KOPT-K1 (cell line): Measurements from ENCODE around the gene UBXN11.
"Not testable (repeated sequence)": the region's sequence is repeated elsewhere in the genome, so short reads cannot be mapped to it uniquely, and the experiment has no call there.

Experiments
- H3K27ac ChIP-seq: fragments of 200-600 bp; sonication (generic); 2 replicates; pipeline ENCODE4 v1.5.1; 2016; ENCODE audit warnings: antibody characterized with exemption, mild to moderate bottlenecking, low read depth, low read length; ENCODE audit not compliant: poor library complexity, severe bottlenecking
- H3K36me3 ChIP-seq: fragments of 200-600 bp; sonication (generic); 2 replicates; pipeline ENCODE4 v1.5.1; 2017; ENCODE audit warnings: antibody characterized with exemption, mild to moderate bottlenecking, low read length, moderate library complexity; ENCODE audit not compliant: insufficient read depth
- H3K9me3 ChIP-seq: fragments of 200-600 bp; sonication (generic); 2 replicates; pipeline ENCODE4 v1.5.1; 2017; ENCODE audit warnings: antibody characterized with exemption, low read length, mild to moderate bottlenecking; ENCODE audit not compliant: insufficient read depth, poor library complexity, severe bottlenecking

UBXN11 gene

DNA sequence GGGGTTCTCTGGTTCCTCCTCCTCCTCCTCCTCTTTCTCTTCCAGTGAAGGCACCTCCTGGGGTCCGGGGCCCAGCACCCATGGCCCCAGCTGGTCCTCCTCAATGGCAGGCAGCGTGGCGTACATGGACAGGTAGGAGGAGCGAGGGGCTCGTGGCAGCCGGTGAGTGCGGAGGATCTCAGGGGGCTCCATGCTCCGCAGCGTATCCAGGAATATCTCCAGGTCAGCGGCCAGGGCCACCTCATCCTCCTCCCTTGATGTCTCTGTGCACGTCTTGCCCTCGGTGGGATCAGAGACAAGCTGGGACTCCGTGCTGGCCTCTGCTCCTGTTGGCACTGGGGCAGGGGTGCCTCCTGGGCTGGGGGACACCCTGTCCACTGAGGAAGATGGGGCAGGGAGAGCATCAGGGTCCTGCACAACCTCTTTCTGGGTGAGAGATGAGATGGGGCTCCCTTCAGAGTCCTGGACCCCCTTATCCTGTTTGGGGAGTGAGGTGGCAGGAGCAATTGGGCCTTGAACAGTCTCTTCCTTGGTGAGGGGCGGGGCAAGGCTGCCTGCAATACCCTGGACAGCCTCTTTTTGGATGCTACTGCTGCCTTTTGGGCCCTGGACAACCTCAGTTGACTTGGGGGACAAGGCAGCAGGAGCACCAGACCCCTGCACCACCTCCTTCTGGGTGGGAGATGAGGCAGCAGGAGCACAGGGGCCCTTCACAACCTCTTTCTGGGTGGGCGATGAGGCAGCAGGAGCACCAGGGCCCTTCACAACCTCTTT, 37.9 kb upstream of the UBXN11 start:
- Histone ChIP-seq H3K36me3 (no peaks in the 10 kb centered on the region), H3K9me3 (no peaks in the 10 kb centered on the region), H3K27ac (no peak overlapping the region)

DNA sequence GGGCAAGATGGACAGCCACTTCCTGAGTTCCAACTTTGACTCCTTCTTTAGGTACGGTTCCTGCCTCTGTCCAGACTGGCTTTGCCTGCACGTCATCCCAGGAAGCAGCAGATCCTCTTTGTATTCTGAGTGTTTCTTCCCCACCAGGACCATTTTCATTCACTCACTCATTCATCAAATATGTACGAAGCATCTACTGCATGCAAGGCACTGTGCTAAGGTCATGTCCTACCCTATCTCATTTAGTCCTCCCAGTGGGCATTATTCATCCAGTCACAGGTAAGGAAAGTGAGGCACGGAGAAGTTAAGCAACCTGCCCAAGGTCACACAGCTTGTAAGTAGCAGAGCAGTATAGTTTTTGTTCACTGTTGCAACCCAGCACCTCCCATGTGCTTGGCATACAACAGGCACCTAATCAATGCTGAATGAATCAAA, 33.6 kb upstream of the UBXN11 start:
- Histone ChIP-seq H3K36me3 (no peaks in the 10 kb centered on the region), H3K9me3 (no peaks in the 10 kb centered on the region), H3K27ac (no peak overlapping the region)

DNA sequence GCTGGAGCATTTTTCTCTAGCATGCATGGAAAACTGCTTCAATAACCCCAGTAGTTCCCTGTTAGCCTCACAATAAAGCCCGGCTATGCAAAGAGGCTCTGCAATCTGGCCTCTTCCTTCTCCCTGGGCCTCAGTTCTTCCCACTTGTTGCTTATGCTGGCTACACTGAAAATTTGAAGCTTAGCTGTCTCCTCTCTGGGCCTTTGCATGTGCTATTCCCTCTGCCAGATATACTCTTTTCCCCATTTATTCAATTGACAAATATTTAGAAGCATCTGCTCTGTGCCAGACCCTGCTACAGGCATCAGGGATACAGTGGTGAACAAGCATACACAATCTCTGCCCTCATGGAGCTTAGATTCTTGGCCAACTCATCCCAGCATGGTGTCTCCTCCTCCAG, 32.2 kb upstream of the UBXN11 start:
- no peaks in the 10 kb centered on the region for H3K36me3 ChIP-seq
- no peaks in the 10 kb centered on the region for H3K9me3 ChIP-seq
- H3K27ac ChIP-seq: no peak overlapping the region

DNA sequence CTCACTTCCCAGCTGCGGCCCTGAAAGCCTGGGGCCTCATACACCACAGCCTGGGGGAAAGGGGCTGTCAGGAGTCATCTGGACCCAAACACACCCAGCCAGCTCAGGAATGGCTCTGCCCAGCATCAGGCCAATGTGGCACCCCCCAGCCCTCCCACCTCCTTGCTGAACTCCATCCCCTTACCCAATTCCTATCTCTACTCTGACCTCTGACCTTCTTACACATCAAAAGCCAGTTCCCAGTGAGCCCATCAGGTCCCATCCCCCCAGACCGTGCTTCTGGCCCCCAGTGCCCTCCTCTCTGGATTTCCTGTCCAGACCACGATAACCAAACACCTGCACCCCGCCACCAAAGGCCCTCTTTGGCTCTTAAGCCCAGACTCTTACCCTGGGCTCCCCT, 31.2 kb upstream of the UBXN11 start:
- H3K9me3 ChIP-seq: no peaks in the 10 kb centered on the region
- no peak overlapping the region for H3K27ac ChIP-seq
- no peaks in the 10 kb centered on the region for H3K36me3 ChIP-seq

DNA sequence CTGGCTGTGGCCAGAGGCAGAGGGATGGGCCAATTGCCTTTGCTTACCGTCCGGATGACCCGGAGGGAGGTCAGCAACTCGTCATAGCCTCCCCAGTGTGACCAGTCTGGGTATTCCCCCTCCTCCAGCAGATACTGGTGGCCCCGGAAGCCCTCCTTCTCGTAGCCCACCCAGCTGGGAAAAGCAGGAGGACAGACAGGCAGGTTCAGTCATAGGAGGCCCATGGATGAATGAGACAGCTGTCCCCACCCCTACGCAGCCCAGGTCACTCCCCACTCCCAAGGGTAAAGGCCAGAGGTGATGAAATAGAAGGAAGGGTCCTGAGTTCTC, 30.7 kb upstream of the UBXN11 start:
- Histone ChIP-seq H3K27ac (no peak overlapping the region), H3K9me3 (no peaks in the 10 kb centered on the region), H3K36me3 (no peaks in the 10 kb centered on the region)

DNA sequence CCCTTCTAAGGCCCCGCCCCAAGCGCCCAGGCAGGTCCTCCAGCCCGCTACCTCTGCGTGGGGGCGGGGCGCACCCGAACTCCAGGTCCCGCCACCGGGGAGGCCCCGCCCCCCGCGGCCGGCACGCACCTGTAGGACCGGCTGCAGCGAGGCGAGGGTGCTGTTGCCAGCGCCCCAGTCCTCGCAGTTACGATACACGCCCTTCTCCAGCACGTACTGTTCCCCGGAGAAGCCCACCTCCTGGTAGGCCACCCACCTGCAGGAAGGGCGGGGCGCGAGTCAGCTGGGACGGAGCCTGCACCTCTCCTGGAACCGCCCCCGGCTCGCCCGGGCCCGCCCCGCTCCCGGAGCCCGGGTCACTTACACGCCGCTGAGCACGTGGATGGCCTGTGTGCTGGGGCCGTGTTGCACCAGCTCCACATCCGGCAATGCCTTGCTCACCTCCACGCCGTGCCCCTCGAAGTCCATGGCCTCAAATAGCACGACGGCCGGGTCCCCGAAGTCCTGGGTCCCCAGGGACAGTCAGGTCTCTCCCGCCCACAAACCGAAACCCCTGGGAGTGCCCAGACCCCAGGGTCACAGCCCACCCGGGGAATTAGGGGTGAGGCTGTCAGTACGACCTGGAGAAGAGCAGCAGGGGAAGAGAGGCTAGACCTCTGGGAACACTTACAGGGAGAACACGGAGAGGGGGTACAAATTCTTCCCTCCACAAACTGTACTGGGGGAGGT, 30.2 kb upstream of the UBXN11 start:
- Histone ChIP-seq H3K36me3 (no peaks in the 10 kb centered on the region), H3K27ac (no peak overlapping the region), H3K9me3 (no peaks in the 10 kb centered on the region)

DNA sequence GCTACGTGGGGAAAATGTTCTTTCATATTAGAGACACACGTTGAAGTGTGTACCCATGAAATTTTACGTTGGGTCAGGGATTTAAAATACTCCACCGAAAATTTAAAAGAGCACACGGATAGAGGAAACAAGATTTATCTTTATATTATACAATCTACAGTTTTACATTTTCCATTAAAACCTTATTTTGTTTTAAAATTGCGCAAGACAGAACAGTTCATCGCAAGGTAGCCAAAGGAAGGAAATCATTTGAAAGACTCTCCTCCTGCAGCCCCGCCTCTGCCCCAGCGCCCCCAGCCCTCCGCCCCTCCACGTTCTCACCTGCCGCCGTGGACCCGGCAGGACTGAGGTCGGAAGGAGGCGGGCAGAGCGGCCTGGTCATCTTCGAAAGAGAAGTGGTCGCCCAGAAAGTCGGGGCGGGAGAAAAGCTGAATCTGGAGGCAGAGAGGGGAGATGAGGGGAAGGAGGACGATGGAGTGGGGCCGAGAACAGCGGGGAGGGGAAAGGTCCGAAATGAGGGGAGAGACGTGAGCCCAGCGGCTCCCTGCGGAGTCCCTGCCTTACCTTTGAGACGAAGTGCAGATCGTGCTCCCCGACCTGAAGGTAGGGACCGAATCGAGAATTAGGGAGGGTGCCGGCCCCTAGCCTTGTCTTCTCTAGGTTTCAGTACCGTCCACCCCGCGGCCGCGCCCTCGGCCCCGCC, 29.5 kb upstream of the UBXN11 start:
- H3K27ac ChIP-seq: no peak overlapping the region
- no peaks in the 10 kb centered on the region for H3K36me3 ChIP-seq

DNA sequence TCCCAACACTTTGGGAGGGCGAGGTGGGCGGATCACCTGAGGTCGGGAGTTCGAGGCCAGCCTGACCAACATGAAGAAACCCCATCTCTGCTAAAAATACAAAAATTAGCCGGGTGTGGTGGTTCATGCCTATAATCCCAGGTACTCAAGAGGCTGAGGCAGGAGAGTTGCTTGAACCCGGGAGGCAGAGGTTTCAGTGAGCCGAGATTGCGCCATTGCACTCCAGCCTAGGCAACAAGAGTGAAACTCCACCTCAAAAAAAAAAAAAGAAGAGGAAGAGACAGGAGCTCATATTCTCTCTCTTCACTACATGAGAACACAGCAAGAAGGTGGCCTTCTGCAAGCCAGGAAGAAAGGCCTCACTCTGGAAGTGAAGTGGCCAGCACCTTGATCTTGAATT, 26.9 kb upstream of the UBXN11 start:
- H3K36me3 ChIP-seq, H3K27ac ChIP-seq, H3K9me3 ChIP-seq: not testable (repeated sequence)

More for the DNA sequence above, 29.5 kb upstream of the UBXN11 start:
- no peaks in the 10 kb centered on the region for H3K9me3 ChIP-seq

DNA sequence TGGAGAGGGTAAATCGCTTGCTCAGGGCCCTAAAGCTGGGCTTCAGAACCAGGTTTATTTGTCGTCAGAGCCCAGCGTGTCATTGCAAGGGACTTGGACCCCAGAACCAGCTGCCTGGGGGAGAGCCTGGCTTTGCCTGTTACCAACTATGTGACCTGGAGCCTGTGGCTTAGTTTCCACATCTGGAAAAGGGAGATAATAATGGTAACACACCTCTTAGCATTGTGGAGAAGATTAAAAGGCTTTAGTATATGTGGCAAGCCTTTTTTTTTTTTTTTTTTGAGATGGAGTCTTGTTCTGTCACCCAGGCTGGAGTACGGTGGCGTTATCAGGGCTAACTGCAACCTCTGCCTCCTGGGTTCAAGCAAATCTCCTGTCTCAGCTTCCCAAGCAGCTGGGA, 23.8 kb upstream of the UBXN11 start:
- H3K36me3 ChIP-seq: no peaks in the 10 kb centered on the region
- no peaks in the 10 kb centered on the region for H3K9me3 ChIP-seq
- H3K27ac ChIP-seq: no peak overlapping the region

DNA sequence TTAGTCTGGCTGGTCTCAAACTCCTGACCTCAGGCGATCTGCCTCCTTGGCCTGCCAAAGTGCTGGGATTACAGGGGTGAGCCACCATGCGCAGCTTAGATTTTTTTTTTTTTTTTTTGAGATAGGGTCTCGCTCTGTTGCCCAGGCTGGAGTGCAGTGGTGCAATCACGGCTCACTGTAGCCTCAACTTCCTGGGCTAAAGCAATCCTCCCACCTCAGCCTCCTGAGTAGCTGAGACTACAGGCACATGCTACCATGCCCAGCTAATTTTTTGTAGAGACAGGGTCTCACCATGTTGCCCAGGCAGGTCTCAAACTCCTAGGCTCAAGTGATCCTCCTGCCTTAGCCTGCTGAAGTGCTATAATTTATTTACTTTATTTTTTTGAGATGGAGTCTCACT, 22.9 kb upstream of the UBXN11 start:
- H3K27ac ChIP-seq, H3K9me3 ChIP-seq, H3K36me3 ChIP-seq: not testable (repeated sequence)

DNA sequence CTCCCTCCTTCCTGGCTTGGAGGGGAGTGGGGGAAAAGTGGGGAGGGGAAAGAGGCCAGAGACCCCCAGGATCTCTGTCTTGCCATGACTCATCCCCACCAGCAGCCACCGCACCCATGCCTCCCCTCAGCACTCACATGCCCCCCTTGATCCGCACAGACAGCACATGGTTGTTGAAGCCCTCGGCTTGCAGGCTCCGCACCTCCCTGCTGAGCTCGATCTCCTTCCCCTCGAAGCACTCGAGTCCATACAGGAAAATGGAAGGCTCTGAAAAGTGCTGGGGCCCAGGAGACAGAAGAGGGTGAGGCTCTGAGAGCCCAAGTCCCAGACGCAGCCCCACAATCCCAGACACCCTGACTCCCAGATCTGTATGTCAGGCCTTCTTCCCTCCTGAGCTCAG, 22.2 kb upstream of the UBXN11 start:
- Histone ChIP-seq H3K9me3 (no peaks in the 10 kb centered on the region), H3K36me3 (no peaks in the 10 kb centered on the region), H3K27ac (no peak overlapping the region)

DNA sequence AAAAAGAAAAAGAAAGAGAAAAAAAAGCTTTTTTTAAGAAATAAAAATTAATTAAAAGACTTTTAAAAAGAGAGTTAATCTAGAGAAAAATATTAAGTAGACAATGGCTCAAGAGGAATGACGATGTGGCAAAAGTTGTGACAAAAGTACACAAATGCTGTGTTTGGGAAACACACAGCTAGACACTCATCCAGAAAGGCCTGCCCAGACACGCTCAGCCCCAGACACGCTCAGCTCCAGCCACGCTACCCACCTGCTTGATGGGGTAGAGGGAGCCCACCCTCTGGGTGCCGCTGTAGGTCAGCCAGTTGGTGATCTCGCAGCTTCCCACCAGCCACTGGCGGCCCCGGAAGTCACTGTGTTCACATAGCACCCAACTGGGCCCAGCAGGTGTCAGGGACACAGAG, 21.5 kb upstream of the UBXN11 start:
- Histone ChIP-seq H3K36me3 (no peaks in the 10 kb centered on the region), H3K27ac (no peak overlapping the region), H3K9me3 (no peaks in the 10 kb centered on the region)

DNA sequence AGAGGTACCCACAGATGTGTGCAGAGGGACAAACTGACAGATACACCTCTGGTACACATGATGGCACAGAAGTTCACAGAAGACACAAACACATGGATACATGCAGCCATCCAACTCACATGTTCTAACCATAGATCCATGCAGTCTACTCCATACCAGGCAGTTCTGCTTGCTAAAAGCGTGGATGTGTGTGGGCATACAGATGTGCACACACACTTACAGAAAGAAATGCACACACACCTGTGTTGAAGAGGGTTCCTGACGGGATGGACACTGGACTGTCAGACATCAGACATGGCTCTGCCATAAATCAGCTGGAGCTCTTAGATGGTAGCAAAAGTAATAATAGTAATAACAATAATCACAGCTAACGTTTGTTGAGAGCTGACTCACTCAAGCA, 18.1 kb upstream of the UBXN11 start:
- no peaks in the 10 kb centered on the region for H3K9me3 ChIP-seq
- no peak overlapping the region for H3K27ac ChIP-seq
- no peaks in the 10 kb centered on the region for H3K36me3 ChIP-seq

DNA sequence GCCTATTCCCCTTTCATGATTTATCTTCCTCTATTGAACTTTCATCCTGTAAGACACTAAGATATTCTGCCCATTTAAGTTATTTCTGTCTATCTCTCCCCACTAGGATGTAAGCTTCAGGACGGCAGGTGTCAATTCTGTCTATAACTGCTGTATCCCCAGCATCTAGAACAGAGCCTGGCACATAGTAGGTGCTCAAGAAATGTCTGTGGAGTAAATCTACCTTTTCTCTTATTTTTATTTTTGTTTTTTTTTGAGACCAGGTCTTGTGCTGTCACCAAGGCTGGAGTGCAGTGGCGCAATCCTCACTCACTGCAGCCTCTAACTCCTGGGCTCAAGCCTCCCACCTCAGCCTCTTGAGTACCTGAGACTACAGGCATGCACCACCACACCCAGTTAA, 16.9 kb upstream of the UBXN11 start:
- Histone ChIP-seq H3K27ac (no peak overlapping the region), H3K9me3 (no peaks in the 10 kb centered on the region), H3K36me3 (no peaks in the 10 kb centered on the region)

DNA sequence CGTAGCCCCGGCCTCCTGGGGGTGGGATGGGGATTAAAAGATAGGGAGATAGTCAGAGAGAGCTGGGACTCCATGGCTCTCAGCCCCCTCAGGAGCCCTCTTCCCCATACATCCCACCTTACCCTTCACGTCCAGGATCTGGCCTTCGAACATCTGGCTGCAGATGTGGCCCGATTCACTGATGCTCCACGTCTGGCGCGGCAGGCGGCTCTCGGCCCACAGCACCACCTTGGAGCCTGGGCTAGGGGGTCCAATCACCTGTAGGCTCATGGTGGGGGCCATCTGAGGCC, 15.6 kb upstream of the UBXN11 start:
- Histone ChIP-seq H3K36me3 (no peaks in the 10 kb centered on the region), H3K9me3 (no peaks in the 10 kb centered on the region), H3K27ac (no peak overlapping the region)
